H9 (cell line): ENCODE results near the gene MAPKAPK2. TPM values are rescaled to one million over a fixed set of nuclear protein-coding genes. Genes with fewer than 3 reads are reported as not detected.

Experiments used
- DNase-seq: peaks from one replicate; pipeline ENCODE4 v3.0.0-alpha.2; 2017
- H2AFZ ChIP-seq: one replicate; pipeline ENCODE4 v1.6.1; 2013; ENCODE audit warnings: mild to moderate bottlenecking, low read length, control low read depth, moderate library complexity
- H2AK5ac ChIP-seq: 2 replicates; pipeline ENCODE4 v1.6.1; 2013; ENCODE audit warnings: low read length, control low read depth, mixed read lengths; ENCODE audit not compliant: insufficient read length
- H2BK120ac ChIP-seq: one replicate; pipeline ENCODE4 v1.6.1; 2013; ENCODE audit warnings: low read depth, mild to moderate bottlenecking, low read length, control low read depth, inconsistent platforms; ENCODE audit not compliant: poor library complexity, severe bottlenecking
- H2BK12ac ChIP-seq: 2 replicates; pipeline ENCODE4 v1.6.1; 2013; ENCODE audit warnings: low read length, control low read depth, mixed read lengths, low read depth; ENCODE audit not compliant: insufficient read length
- H2BK15ac ChIP-seq: 2 replicates; pipeline ENCODE4 v1.6.1; 2013; ENCODE audit warnings: low read depth, low read length, control low read depth
- H2BK20ac ChIP-seq: one replicate; pipeline ENCODE4 v1.6.1; 2013; ENCODE audit warnings: low read depth, mild to moderate bottlenecking, low read length, control low read depth, inconsistent platforms; ENCODE audit not compliant: poor library complexity, severe bottlenecking
- H2BK5ac ChIP-seq: 2 replicates; pipeline ENCODE4 v1.6.1; 2013; ENCODE audit warnings: low read length, control low read depth, mixed read lengths; ENCODE audit not compliant: insufficient read length
- H3K14ac ChIP-seq: 2 replicates; pipeline ENCODE4 v1.6.1; 2013; ENCODE audit warnings: low read length, control low read depth; ENCODE audit not compliant: insufficient read depth
- H3K18ac ChIP-seq: 2 replicates; pipeline ENCODE4 v1.6.1; 2013; ENCODE audit warnings: low read depth, mild to moderate bottlenecking, mixed read lengths, low read length, control low read depth; ENCODE audit not compliant: insufficient read length
- H3K23ac ChIP-seq: 2 replicates; pipeline ENCODE4 v1.6.1; 2013; ENCODE audit warnings: low read length, control low read depth, mixed read lengths, low read depth; ENCODE audit not compliant: insufficient read length
- H3K23me2 ChIP-seq: 2 replicates; pipeline ENCODE4 v1.6.1; 2013; ENCODE audit warnings: low read depth, mild to moderate bottlenecking, mixed read lengths, low read length, control low read depth; ENCODE audit not compliant: insufficient read length, poor library complexity, severe bottlenecking
- H3K27ac ChIP-seq: 2 replicates; pipeline ENCODE4 v1.5.1; 2013; ENCODE audit warnings: low read length, control low read depth, mixed read lengths, low read depth; ENCODE audit not compliant: insufficient read length
- H3K27me3 ChIP-seq: 2 replicates; pipeline ENCODE4 v1.6.1; 2013; ENCODE audit warnings: low read length, control low read depth, inconsistent platforms; ENCODE audit not compliant: insufficient read depth
- H3K4ac ChIP-seq: 2 replicates; pipeline ENCODE4 v1.6.1; 2013; ENCODE audit warnings: low read depth, mild to moderate bottlenecking, control low read depth, inconsistent platforms, low read length, moderate library complexity
- H3K4me1 ChIP-seq: 2 replicates; pipeline ENCODE4 v1.6.1; 2013; ENCODE audit warnings: low read length, control low read depth, inconsistent platforms; ENCODE audit not compliant: insufficient read depth
- H3K4me2 ChIP-seq: 2 replicates; pipeline ENCODE4 v1.6.1; 2013; ENCODE audit warnings: low read length, control low read depth, mixed read lengths; ENCODE audit not compliant: insufficient read length, insufficient read depth
- H3K56ac ChIP-seq: 2 replicates; pipeline ENCODE4 v1.6.1; 2013; ENCODE audit warnings: low read depth, mild to moderate bottlenecking, mixed read lengths, low read length, control low read depth; ENCODE audit not compliant: insufficient read length
- H3K79me1 ChIP-seq: 2 replicates; pipeline ENCODE4 v1.6.1; 2013; ENCODE audit warnings: low read depth, mild to moderate bottlenecking, moderate library complexity, low read length, control low read depth, inconsistent platforms; ENCODE audit not compliant: insufficient read depth, poor library complexity, severe bottlenecking
- H3K79me2 ChIP-seq: 2 replicates; pipeline ENCODE4 v1.6.1; 2013; ENCODE audit warnings: low read length, control low read depth, inconsistent platforms; ENCODE audit not compliant: insufficient read depth
- H3K9ac ChIP-seq: 2 replicates; pipeline ENCODE4 v1.6.1; 2013; ENCODE audit warnings: low read length, control low read depth, mixed read lengths; ENCODE audit not compliant: insufficient read length; ENCODE audit errors: extremely low read depth
- H3K9me3 ChIP-seq: one replicate; pipeline ENCODE4 v1.6.1; 2013; ENCODE audit warnings: low read depth, low read length, inconsistent platforms; ENCODE audit not compliant: control insufficient read depth
- H3T11ph ChIP-seq: one replicate; pipeline ENCODE4 v1.6.1; 2013; ENCODE audit warnings: mild to moderate bottlenecking, low read length, control low read depth, inconsistent platforms
- H4K20me1 ChIP-seq: one replicate; pipeline ENCODE4 v1.6.1; 2013; ENCODE audit not compliant: control insufficient read depth, insufficient read length, insufficient read depth
- H4K5ac ChIP-seq: 2 replicates; pipeline ENCODE4 v1.6.1; 2013; ENCODE audit warnings: low read depth, mild to moderate bottlenecking, mixed read lengths, low read length, control low read depth; ENCODE audit not compliant: insufficient read length
- H4K8ac ChIP-seq: replicated peaks from 2 replicates; pipeline ENCODE4 v1.6.1; 2013; ENCODE audit warnings: low read length, control low read depth, mixed read lengths, low read depth; ENCODE audit not compliant: insufficient read length
- H4K91ac ChIP-seq: 2 replicates; pipeline ENCODE4 v1.6.1; 2013; ENCODE audit warnings: low read depth, mild to moderate bottlenecking, moderate library complexity, mixed read lengths, low read length, control low read depth; ENCODE audit not compliant: insufficient read length
- H3K27ac Mint-ChIP-seq, 3 experiments: 2 replicates in 2 of 3; 3 replicates in 1 of 3; pipeline ENCODE4 v1.8.0; 2020 to 2021; ENCODE audit warnings: mixed read lengths in 3 of 3, mild to moderate bottlenecking in 1 of 3, moderate library complexity in 1 of 3
- H3K27me3 Mint-ChIP-seq: 2 replicates; pipeline ENCODE4 v1.8.0; 2021; ENCODE audit warnings: low read depth, mild to moderate bottlenecking, moderate library complexity, mixed read lengths
- H3K36me3 Mint-ChIP-seq, 3 experiments: 2 replicates in 2 of 3; 3 replicates in 1 of 3; pipeline ENCODE4 v1.8.0; 2020 to 2021; ENCODE audit warnings: low read depth in 3 of 3, mixed read lengths in 3 of 3; ENCODE audit not compliant: insufficient read depth in 1 of 3
- H3K4me1 Mint-ChIP-seq, 2 experiments: 2 replicates each; pipeline ENCODE4 v1.8.0; 2020; ENCODE audit warnings: mixed read lengths in 2 of 2
- H3K4me3 Mint-ChIP-seq, 2 experiments: 2 replicates in 1 of 2; 3 replicates in 1 of 2; pipeline ENCODE4 v1.8.0; 2020 to 2021; ENCODE audit warnings: mild to moderate bottlenecking in 2 of 2, mixed read lengths in 2 of 2, moderate library complexity in 1 of 2
- H3K9me3 Mint-ChIP-seq, 2 experiments: 2 replicates in 1 of 2; 3 replicates in 1 of 2; pipeline ENCODE4 v1.8.0; 2020; ENCODE audit warnings: mild to moderate bottlenecking in 2 of 2, mixed read lengths in 2 of 2, moderate library complexity in 1 of 2
- WGBS: extraction: QIAGEN DNeasy Blood & Tissue Kit; methylation state at CpG from one replicate; pipeline ENCODE4 v1.1.7; 2013; ENCODE audit warnings: missing lambda C conversion rate, low lambda C conversion rate, mixed read lengths; ENCODE audit not compliant: insufficient read length; ENCODE audit errors: extremely low coverage; 5-methylcytosine and 5-hydroxymethylcytosine counted together
- total RNA-seq: library from RNA; stranded (reverse); gene quantifications from 2 replicates; pipeline ENCODE4 v1.2.1, GENCODE V29; 2021
- TF ChIP-seq, protein P1 (sequence below): fragments of 200-600 bp; sonication (generic); conservative IDR thresholded peaks from 3 replicates; pipeline ENCODE4 v1.8.0; 2021; ENCODE audit warnings: antibody characterized with exemption, mild to moderate bottlenecking

The MAPKAPK2 gene
- total RNA-seq, 1 experiment from 2014 or later: 50.1 TPM

DNA sequence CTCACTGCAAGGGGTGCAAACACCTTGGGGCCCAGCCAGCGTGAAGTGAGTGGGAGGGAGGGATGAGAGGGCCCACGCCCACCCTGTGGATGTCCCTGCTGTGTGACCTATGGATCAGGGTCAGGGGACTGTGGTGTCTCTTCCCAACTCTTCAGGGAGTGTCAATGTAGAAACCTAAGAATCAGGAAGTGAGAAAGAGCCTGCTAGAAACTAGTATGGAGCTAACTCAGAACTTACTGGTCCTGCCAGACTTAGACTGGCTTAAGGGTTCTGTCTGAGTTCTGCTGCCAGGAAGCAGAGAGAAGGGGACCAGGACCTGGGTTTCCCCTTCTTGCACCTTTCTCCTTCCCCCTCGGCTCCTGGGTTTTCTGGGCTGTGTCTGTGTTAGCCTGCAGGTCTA lies 89.4 kb downstream of the MAPKAPK2 start:
- no peak overlapping the region for H2AK5ac ChIP-seq
- H3T11ph ChIP-seq: no peak overlapping the region
- DNase-seq: no peak
- Mint-ChIP-seq H3K4me3 (no peak overlapping the region), H3K27me3 (peaks cover 15% of the 10 kb centered on the region), H3K9me3 (no peaks in the 10 kb centered on the region), H3K27ac (no peak overlapping the region), H3K4me1 (peaks cover 14 to 19% of the 10 kb centered on the region in 2 experiments), H3K36me3 (no peaks in the 10 kb centered on the region)
- H3K79me2 ChIP-seq: no peaks in the 10 kb centered on the region
- H3K18ac ChIP-seq: no peak overlapping the region
- no peaks in the 10 kb centered on the region for H4K20me1 ChIP-seq
- no peak overlapping the region for H3K56ac ChIP-seq
- H4K91ac ChIP-seq: no peak overlapping the region
- no CpG with 5 or more reads among the region's 3 CpGs for WGBS
- no peak overlapping the region for H2AFZ ChIP-seq
- TF ChIP-seq, protein P1, sequence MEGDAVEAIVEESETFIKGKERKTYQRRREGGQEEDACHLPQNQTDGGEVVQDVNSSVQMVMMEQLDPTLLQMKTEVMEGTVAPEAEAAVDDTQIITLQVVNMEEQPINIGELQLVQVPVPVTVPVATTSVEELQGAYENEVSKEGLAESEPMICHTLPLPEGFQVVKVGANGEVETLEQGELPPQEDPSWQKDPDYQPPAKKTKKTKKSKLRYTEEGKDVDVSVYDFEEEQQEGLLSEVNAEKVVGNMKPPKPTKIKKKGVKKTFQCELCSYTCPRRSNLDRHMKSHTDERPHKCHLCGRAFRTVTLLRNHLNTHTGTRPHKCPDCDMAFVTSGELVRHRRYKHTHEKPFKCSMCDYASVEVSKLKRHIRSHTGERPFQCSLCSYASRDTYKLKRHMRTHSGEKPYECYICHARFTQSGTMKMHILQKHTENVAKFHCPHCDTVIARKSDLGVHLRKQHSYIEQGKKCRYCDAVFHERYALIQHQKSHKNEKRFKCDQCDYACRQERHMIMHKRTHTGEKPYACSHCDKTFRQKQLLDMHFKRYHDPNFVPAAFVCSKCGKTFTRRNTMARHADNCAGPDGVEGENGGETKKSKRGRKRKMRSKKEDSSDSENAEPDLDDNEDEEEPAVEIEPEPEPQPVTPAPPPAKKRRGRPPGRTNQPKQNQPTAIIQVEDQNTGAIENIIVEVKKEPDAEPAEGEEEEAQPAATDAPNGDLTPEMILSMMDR: no peak
- no peak overlapping the region for H3K4ac ChIP-seq
- no peaks in the 10 kb centered on the region for H3K23me2 ChIP-seq
- H2BK20ac ChIP-seq: no peak overlapping the region
- H2BK15ac ChIP-seq: no peak overlapping the region
- H3K14ac ChIP-seq: no peak overlapping the region
- H4K5ac ChIP-seq: no peak overlapping the region
- H2BK120ac ChIP-seq: no peak overlapping the region
- H3K9me3 ChIP-seq: no peaks in the 10 kb centered on the region
- H4K8ac ChIP-seq: no peak overlapping the region
- no peak overlapping the region for H3K23ac ChIP-seq
- no peak overlapping the region for H3K9ac ChIP-seq
- H3K27ac ChIP-seq: no peak overlapping the region
- no peaks in the 10 kb centered on the region; the same call in 1 of the 2 replicates for H3K4me1 ChIP-seq
- H3K79me1 ChIP-seq: no peaks in the 10 kb centered on the region
- H3K27me3 ChIP-seq: no peaks in the 10 kb centered on the region
- H3K4me2 ChIP-seq: no peak overlapping the region
- no peak overlapping the region for H2BK12ac ChIP-seq
- no peak overlapping the region for H2BK5ac ChIP-seq
